GM20000 (cell line): ENCODE data around the gene GNAQ.

ENCODE experiments used
- DNase-seq: peaks from one replicate; pipeline ENCODE4 v3.0.0; 2012; ENCODE audit warnings: low spot score
- CTCF ChIP-seq: IDR thresholded peaks from 2 replicates; pipeline ENCODE4 v1.5.1; 2012; ENCODE audit warnings: mild to moderate bottlenecking, control low read depth; ENCODE audit errors: extremely low read depth, missing control alignments

The GNAQ gene

GRCh38 chr9:78026416-78026815 lies 5.2 kb downstream of the GNAQ start:
- no peak for TF ChIP-seq CTCF
- no peak for DNase-seq

- DNase-seq = no peak
- TF ChIP-seq CTCF = no peak
Measured at GRCh38 chr9:78025186-78025585, 6.4 kb downstream of the GNAQ start.

GRCh38 chr9:78023003-78023741 lies 8.4 kb downstream of the GNAQ start:
- no peak for DNase-seq
- no peak for TF ChIP-seq CTCF

- no peak for TF ChIP-seq CTCF
- no peak for DNase-seq
Measured at GRCh38 chr9:78021697-78022096, 9.9 kb downstream of the GNAQ start.

GRCh38 chr9:78017190-78017693 lies 14.4 kb downstream of the GNAQ start:
- DNase-seq = no peak
- no peak for TF ChIP-seq CTCF

GRCh38 chr9:78015241-78015640 lies 16.4 kb downstream of the GNAQ start:
- DNase-seq = no peak

More at GRCh38 chr9:78015241-78015640, 16.4 kb downstream of the GNAQ start:
- no peak for TF ChIP-seq CTCF
